HG02798 (cell line): ENCODE results near the gene SLC36A1.
"Not testable (repeated sequence)": the region's sequence is repeated elsewhere in the genome, so short reads cannot be mapped to it uniquely, and the experiment has no call there.

Source experiments
- ATAC-seq: cut with Tn5 transposase; IDR thresholded peaks from one replicate; pipeline ENCODE4 v1.9.1; 2021; ENCODE audit warnings: mild to moderate bottlenecking; ENCODE audit not compliant: unreplicated experiment, poor library complexity

Gene SLC36A1

GRCh38 chr5:151480384-151481293, 33.2 kb downstream of the SLC36A1 start:
- no peak for ATAC-seq

DNA sequence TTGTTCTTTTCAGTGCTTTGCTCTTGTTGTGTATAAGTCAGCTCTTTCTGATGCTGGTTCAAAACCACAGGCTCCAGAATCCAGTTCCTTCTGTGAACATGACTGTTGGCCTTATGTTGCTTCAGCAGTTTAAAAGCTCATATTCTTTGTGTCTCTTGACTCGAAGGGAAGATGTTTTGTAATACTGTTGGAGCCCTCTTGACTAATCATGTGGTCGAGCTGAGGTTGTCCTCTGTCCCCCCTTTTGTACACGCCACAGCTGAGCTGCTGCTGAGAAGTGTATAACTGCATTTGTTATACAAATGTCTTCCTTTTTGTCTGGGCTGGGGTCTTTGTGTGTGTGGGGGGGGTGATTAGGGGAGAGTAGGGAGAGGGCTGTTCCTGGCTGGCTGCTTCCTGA, 35.8 kb downstream of the SLC36A1 start:
- no peak for ATAC-seq

GRCh38 chr5:151483647-151484046, 36.2 kb downstream of the SLC36A1 start:
- no peak for ATAC-seq

GRCh38 chr5:151487544-151487943, 40.1 kb downstream of the SLC36A1 start:
- no peak for ATAC-seq

- ATAC-seq, result no peak
Observed at GRCh38 chr5:151490627-151491026, 43.2 kb downstream of the SLC36A1 start.

DNA sequence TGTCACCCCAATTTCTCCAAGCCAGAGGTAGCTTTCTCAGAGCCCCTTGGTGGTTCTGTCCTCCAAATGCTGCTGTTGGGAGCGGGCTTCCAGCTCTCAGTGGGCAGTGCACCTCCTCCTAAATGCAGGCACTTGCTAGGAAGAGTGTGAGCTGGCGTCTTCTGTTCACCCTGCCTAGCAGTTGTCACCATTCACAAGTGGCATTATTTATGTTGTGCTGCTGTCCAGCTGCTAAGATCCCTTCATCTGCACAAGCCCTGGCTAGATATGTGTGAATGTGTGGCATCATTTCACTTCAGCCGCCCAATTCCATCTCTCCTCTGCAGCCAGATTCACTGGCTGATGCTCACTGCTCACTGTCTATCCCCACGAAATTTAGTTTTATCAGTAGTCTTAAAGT, 43.7 kb downstream of the SLC36A1 start:
- ATAC-seq, result no peak

- ATAC-seq, result no peak
Observed at GRCh38 chr5:151492729-151493128, 45.3 kb downstream of the SLC36A1 start.

- no peak for ATAC-seq
Observed at GRCh38 chr5:151493665-151494064, 46.3 kb downstream of the SLC36A1 start.

DNA sequence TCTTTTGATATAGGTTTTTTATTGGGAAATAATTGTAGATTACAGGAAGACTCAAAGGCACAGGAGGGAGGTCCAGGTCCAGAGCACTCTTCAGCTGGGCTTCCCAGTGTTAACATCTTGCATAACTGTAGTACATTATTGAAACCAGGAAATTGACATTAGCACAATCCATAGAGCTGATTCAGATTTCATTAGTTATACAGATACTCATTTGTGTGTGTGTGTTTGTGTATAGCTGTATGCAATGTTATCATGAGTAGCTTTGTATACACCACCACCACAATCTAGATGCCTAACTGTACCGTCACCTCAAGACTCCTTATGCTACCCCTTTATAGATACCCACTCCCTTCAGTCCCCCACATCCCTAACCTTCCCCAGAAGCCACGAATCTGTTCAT, 47.9 kb downstream of the SLC36A1 start:
- no peak for ATAC-seq

GRCh38 chr5:151496041-151496484, 48.7 kb downstream of the SLC36A1 start:
- no peak for ATAC-seq

DNA sequence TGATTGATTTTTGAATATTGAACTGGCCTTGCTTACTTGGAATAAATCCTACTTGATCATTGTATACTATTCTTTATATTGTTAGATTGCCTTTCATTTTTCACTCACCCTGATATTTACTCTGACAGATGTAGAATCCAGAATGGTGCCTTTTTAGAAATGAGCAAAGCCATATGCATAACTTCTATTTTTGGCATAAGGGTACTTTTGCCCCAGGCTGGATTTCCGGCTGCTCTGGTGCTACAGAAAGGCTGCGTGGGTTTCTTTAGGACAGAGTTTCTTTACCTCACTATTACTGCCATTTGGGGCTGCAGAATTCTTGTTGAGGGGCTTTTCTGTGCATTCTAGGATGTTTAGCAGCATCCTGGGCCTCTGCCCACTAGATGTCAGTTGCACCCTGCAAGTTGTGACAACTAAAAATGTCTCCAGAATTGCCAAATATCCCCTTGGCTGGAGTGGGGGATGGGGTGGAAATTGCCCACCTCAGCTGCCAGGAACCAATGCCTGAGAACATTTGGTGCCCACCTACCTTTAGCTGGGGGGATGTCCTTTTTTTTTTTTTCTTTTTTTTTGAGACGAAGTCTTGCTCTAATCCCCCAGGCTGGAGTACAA, 50.1 kb downstream of the SLC36A1 start:
- no peak for ATAC-seq

DNA sequence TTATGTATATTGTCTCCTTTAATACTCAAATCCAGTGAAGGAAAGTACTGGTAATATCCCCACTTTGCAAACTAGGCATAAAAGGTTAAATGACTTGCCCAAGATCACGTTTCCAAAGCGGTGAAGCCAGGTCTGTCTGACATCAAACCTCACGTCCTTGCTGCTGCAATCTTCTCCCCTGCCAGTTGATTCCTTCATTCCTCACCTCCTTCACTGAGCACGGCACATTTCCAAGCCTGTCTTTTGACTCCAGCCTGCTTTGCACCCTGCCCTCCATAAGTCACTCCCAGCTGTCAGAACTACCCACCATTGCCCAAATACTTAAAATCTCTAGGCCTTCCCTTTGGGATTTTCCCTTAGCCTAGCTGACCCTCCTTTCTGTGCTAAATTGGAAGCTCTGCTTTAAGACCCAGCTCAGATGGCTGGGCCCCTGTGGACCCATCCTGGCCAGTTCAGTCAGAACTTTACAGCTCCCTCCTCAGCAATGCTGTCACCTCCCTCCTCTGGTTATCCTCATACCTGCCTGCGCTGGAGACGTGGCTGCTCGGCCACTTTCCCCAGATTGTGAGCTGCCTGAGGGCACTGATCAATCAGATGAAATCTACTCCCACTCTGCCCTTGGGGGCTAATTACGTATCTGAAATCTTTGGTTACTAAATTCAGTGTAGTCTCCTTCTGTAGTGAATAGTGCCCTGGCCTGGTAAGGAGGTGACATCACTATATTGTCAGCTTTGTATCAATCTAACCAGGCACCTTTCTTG, 51.2 kb downstream of the SLC36A1 start:
- no peak for ATAC-seq

DNA sequence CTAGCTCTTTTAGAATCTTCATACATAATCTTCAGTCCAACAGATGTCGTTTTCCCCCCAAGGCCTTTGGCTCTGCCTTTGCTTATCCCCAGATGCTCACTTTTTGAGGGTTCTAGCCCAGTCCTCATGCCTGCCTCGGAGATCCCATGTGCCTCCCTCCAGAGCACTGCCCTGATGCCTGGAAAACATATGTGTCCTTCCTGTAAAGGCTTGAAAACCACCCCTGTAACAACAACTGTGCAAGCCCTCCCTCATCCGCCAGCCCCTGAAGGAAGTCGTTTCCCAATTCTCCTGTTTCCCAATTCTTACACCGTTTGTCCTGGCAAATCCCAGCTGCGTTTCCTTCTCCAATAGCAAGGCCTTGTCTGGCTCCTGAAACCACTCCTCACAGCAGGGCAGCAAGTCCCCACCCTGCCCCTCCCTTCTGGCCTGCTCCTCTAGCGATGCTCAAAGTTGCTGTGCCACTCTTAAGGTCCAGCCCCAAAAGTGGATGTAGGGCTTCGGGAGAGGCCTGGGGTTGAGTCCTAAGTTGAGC, 52.2 kb downstream of the SLC36A1 start:
- no peak for ATAC-seq

DNA sequence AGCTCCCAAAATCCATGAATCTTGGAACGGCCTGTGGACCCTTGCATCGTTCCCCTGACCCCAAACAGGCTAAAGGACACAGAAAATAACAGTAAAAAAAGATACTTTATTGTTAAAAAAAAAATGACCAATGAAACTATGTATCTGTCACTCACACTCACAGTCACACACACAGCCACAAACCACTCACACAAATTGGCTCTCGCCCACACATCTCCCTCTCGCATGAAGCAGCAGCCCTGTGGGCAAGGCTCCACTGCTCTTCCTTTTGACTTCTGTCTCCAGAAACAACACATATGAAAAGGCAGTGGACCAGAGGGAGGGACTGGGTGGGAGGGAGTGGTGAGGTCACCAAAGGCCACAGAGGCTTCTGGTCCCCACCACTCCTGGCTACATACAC, 56.6 kb downstream of the SLC36A1 start:
- peak; percentile 45 for ATAC-seq

- ATAC-seq, result not testable (repeated sequence)
Observed at GRCh38 chr5:151508308-151508707, 60.9 kb downstream of the SLC36A1 start.

DNA sequence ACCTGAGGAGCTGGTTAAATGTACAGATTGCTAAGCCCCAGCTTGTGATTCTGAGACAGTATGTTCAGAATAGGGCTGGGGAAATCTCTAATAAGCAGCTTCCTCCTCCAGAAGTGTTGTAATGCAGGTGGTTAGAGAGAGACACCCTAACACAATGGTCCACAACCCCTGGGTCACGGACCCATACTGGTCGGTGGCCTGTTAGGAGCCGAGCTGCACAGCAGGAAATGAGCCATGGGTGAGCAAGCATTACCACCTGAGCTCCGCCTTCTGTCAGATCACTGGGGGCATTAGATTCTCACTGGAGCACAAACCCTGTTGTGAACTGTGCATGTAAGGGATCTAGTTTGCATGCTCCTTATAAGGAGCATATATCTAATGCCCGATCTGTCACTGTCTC, 61.8 kb downstream of the SLC36A1 start:
- ATAC-seq, result no peak

DNA sequence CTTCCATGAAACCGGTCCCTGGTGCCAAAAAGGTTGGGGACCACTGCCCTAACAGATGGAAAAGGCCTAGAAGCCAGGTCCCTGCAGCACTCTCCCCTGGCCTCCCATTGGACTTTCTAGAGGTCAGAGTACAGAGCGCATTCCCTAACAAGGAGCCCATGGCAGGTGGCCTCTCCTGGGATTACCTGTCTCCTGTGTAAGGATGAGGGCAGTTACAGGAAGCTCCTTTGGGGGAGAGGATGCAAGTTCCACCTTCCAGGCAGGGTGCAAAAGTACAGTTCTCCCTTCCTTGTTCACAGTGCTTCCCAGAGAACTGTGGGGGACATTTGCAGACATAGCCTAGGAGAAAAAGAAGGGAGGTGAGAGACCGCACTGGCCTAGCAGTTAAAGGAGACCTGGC, 62.4 kb downstream of the SLC36A1 start:
- ATAC-seq, result no peak

GRCh38 chr5:151517122-151517920, 69.9 kb downstream of the SLC36A1 start:
- ATAC-seq, result no peak

DNA sequence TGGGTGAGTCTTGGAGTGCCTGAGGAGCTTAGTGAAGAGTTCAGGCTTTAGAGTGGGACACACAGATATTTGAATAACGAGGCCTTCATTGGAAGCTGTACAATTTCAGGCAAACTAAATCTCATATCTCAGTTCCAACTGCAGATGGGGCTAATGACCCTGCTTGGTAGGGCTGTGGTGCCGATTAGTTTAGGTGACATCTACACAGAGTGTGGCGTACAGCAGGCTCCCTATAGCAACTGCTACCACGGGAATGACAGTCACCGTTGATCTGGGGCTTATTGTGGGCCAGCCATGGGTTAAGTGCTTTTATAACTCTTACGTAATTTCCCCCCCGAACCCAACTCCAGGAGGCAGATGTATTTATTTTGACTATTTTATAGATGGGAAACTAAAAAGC, 72.9 kb downstream of the SLC36A1 start:
- ATAC-seq, result no peak

DNA sequence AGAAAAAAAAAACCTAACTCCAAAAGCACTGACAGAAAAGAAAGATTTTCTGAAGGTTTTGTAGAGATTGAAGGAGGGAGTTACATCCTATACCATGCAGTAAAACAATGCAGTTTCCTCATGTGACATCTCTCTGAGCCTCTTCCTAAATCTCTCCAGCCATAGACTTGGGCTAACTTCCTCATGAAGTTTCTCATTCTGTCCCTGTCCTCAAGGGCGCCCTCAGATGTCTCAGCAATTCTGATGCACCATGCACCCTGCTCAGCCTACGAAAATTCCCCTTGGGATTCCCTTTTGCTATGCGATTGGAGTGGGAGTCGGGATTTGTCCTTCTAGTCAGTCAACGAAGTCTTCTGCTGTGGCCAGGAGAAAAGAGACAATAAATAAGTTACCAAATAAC, 74.8 kb downstream of the SLC36A1 start:
- ATAC-seq, result no peak
